H9 (cell line): ENCODE data around the gene FCHSD2. TPM values are rescaled to one million over a fixed set of nuclear protein-coding genes. Genes with fewer than 3 reads are reported as not detected.

ENCODE experiments used
- DNase-seq: peaks from one replicate; pipeline ENCODE4 v3.0.0-alpha.2; 2017
- H2AFZ ChIP-seq: one replicate; pipeline ENCODE4 v1.6.1; 2013; ENCODE audit warnings: mild to moderate bottlenecking, low read length, control low read depth, moderate library complexity
- H2AK5ac ChIP-seq: 2 replicates; pipeline ENCODE4 v1.6.1; 2013; ENCODE audit warnings: low read length, control low read depth, mixed read lengths; ENCODE audit not compliant: insufficient read length
- H2BK120ac ChIP-seq: one replicate; pipeline ENCODE4 v1.6.1; 2013; ENCODE audit warnings: low read depth, mild to moderate bottlenecking, low read length, control low read depth, inconsistent platforms; ENCODE audit not compliant: poor library complexity, severe bottlenecking
- H2BK12ac ChIP-seq: 2 replicates; pipeline ENCODE4 v1.6.1; 2013; ENCODE audit warnings: low read length, control low read depth, mixed read lengths, low read depth; ENCODE audit not compliant: insufficient read length
- H2BK15ac ChIP-seq: 2 replicates; pipeline ENCODE4 v1.6.1; 2013; ENCODE audit warnings: low read depth, low read length, control low read depth
- H2BK20ac ChIP-seq: one replicate; pipeline ENCODE4 v1.6.1; 2013; ENCODE audit warnings: low read depth, mild to moderate bottlenecking, low read length, control low read depth, inconsistent platforms; ENCODE audit not compliant: poor library complexity, severe bottlenecking
- H2BK5ac ChIP-seq: 2 replicates; pipeline ENCODE4 v1.6.1; 2013; ENCODE audit warnings: low read length, control low read depth, mixed read lengths; ENCODE audit not compliant: insufficient read length
- H3K14ac ChIP-seq: 2 replicates; pipeline ENCODE4 v1.6.1; 2013; ENCODE audit warnings: low read length, control low read depth; ENCODE audit not compliant: insufficient read depth
- H3K18ac ChIP-seq: 2 replicates; pipeline ENCODE4 v1.6.1; 2013; ENCODE audit warnings: low read depth, mild to moderate bottlenecking, mixed read lengths, low read length, control low read depth; ENCODE audit not compliant: insufficient read length
- H3K23ac ChIP-seq: 2 replicates; pipeline ENCODE4 v1.6.1; 2013; ENCODE audit warnings: low read length, control low read depth, mixed read lengths, low read depth; ENCODE audit not compliant: insufficient read length
- H3K23me2 ChIP-seq: 2 replicates; pipeline ENCODE4 v1.6.1; 2013; ENCODE audit warnings: low read depth, mild to moderate bottlenecking, mixed read lengths, low read length, control low read depth; ENCODE audit not compliant: insufficient read length, poor library complexity, severe bottlenecking
- H3K27ac ChIP-seq: 2 replicates; pipeline ENCODE4 v1.5.1; 2013; ENCODE audit warnings: low read length, control low read depth, mixed read lengths, low read depth; ENCODE audit not compliant: insufficient read length
- H3K27me3 ChIP-seq: 2 replicates; pipeline ENCODE4 v1.6.1; 2013; ENCODE audit warnings: low read length, control low read depth, inconsistent platforms; ENCODE audit not compliant: insufficient read depth
- H3K4ac ChIP-seq: 2 replicates; pipeline ENCODE4 v1.6.1; 2013; ENCODE audit warnings: low read depth, mild to moderate bottlenecking, control low read depth, inconsistent platforms, low read length, moderate library complexity
- H3K4me1 ChIP-seq: 2 replicates; pipeline ENCODE4 v1.6.1; 2013; ENCODE audit warnings: low read length, control low read depth, inconsistent platforms; ENCODE audit not compliant: insufficient read depth
- H3K4me2 ChIP-seq: 2 replicates; pipeline ENCODE4 v1.6.1; 2013; ENCODE audit warnings: low read length, control low read depth, mixed read lengths; ENCODE audit not compliant: insufficient read length, insufficient read depth
- H3K56ac ChIP-seq: 2 replicates; pipeline ENCODE4 v1.6.1; 2013; ENCODE audit warnings: low read depth, mild to moderate bottlenecking, mixed read lengths, low read length, control low read depth; ENCODE audit not compliant: insufficient read length
- H3K79me1 ChIP-seq: 2 replicates; pipeline ENCODE4 v1.6.1; 2013; ENCODE audit warnings: low read depth, mild to moderate bottlenecking, moderate library complexity, low read length, control low read depth, inconsistent platforms; ENCODE audit not compliant: insufficient read depth, poor library complexity, severe bottlenecking
- H3K79me2 ChIP-seq: 2 replicates; pipeline ENCODE4 v1.6.1; 2013; ENCODE audit warnings: low read length, control low read depth, inconsistent platforms; ENCODE audit not compliant: insufficient read depth
- H3K9ac ChIP-seq: 2 replicates; pipeline ENCODE4 v1.6.1; 2013; ENCODE audit warnings: low read length, control low read depth, mixed read lengths; ENCODE audit not compliant: insufficient read length; ENCODE audit errors: extremely low read depth
- H3K9me3 ChIP-seq: one replicate; pipeline ENCODE4 v1.6.1; 2013; ENCODE audit warnings: low read depth, low read length, inconsistent platforms; ENCODE audit not compliant: control insufficient read depth
- H3T11ph ChIP-seq: one replicate; pipeline ENCODE4 v1.6.1; 2013; ENCODE audit warnings: mild to moderate bottlenecking, low read length, control low read depth, inconsistent platforms
- H4K20me1 ChIP-seq: one replicate; pipeline ENCODE4 v1.6.1; 2013; ENCODE audit not compliant: control insufficient read depth, insufficient read length, insufficient read depth
- H4K5ac ChIP-seq: 2 replicates; pipeline ENCODE4 v1.6.1; 2013; ENCODE audit warnings: low read depth, mild to moderate bottlenecking, mixed read lengths, low read length, control low read depth; ENCODE audit not compliant: insufficient read length
- H4K8ac ChIP-seq: replicated peaks from 2 replicates; pipeline ENCODE4 v1.6.1; 2013; ENCODE audit warnings: low read length, control low read depth, mixed read lengths, low read depth; ENCODE audit not compliant: insufficient read length
- H4K91ac ChIP-seq: 2 replicates; pipeline ENCODE4 v1.6.1; 2013; ENCODE audit warnings: low read depth, mild to moderate bottlenecking, moderate library complexity, mixed read lengths, low read length, control low read depth; ENCODE audit not compliant: insufficient read length
- H3K27ac Mint-ChIP-seq, 3 experiments: 2 replicates in 2 of 3; 3 replicates in 1 of 3; pipeline ENCODE4 v1.8.0; 2020 to 2021; ENCODE audit warnings: mixed read lengths in 3 of 3, mild to moderate bottlenecking in 1 of 3, moderate library complexity in 1 of 3
- H3K27me3 Mint-ChIP-seq: 2 replicates; pipeline ENCODE4 v1.8.0; 2021; ENCODE audit warnings: low read depth, mild to moderate bottlenecking, moderate library complexity, mixed read lengths
- H3K36me3 Mint-ChIP-seq, 3 experiments: 2 replicates in 2 of 3; 3 replicates in 1 of 3; pipeline ENCODE4 v1.8.0; 2020 to 2021; ENCODE audit warnings: low read depth in 3 of 3, mixed read lengths in 3 of 3; ENCODE audit not compliant: insufficient read depth in 1 of 3
- H3K4me1 Mint-ChIP-seq, 2 experiments: 2 replicates each; pipeline ENCODE4 v1.8.0; 2020; ENCODE audit warnings: mixed read lengths in 2 of 2
- H3K4me3 Mint-ChIP-seq, 2 experiments: 2 replicates in 1 of 2; 3 replicates in 1 of 2; pipeline ENCODE4 v1.8.0; 2020 to 2021; ENCODE audit warnings: mild to moderate bottlenecking in 2 of 2, mixed read lengths in 2 of 2, moderate library complexity in 1 of 2
- H3K9me3 Mint-ChIP-seq, 2 experiments: 2 replicates in 1 of 2; 3 replicates in 1 of 2; pipeline ENCODE4 v1.8.0; 2020; ENCODE audit warnings: mild to moderate bottlenecking in 2 of 2, mixed read lengths in 2 of 2, moderate library complexity in 1 of 2
- CTCF ChIP-seq: fragments of 200-600 bp; sonication (generic); conservative IDR thresholded peaks from 3 replicates; pipeline ENCODE4 v1.8.0; 2021; ENCODE audit warnings: antibody characterized with exemption, mild to moderate bottlenecking
- WGBS: extraction: QIAGEN DNeasy Blood & Tissue Kit; methylation state at CpG from one replicate; pipeline ENCODE4 v1.1.7; 2013; ENCODE audit warnings: missing lambda C conversion rate, low lambda C conversion rate, mixed read lengths; ENCODE audit not compliant: insufficient read length; ENCODE audit errors: extremely low coverage; 5-methylcytosine and 5-hydroxymethylcytosine counted together
- total RNA-seq: library from RNA; stranded (reverse); gene quantifications from 2 replicates; pipeline ENCODE4 v1.2.1, GENCODE V29; 2021

The FCHSD2 gene
- total RNA-seq, 1 experiment from 2014 or later = 17.8 TPM

- no peak overlapping the region for H3K23ac ChIP-seq
- H3K4me1 Mint-ChIP-seq = no peaks in the 10 kb centered on the region
- H2BK12ac ChIP-seq = no peak overlapping the region
- no peak overlapping the region for H2BK5ac ChIP-seq
- no peak overlapping the region for H2AK5ac ChIP-seq
- no peaks in the 10 kb centered on the region for H3K4me1 ChIP-seq
- no peaks in the 10 kb centered on the region for H3K9me3 Mint-ChIP-seq
- no peak for DNase-seq
- H3K27ac Mint-ChIP-seq = no peak overlapping the region
- H3K4me3 Mint-ChIP-seq = no peak overlapping the region
- no peaks in the 10 kb centered on the region; a peak in 1 of 7 replicates for H3K36me3 Mint-ChIP-seq
- H3T11ph ChIP-seq = no peak overlapping the region
- no peak overlapping the region for H2BK15ac ChIP-seq
- no peaks in the 10 kb centered on the region for H3K27me3 ChIP-seq
- H2BK120ac ChIP-seq = no peak overlapping the region
- no peak overlapping the region for H3K4ac ChIP-seq
- H3K23me2 ChIP-seq = no peaks in the 10 kb centered on the region
- no peak overlapping the region for H3K56ac ChIP-seq
- H4K20me1 ChIP-seq = no peaks in the 10 kb centered on the region
- H2AFZ ChIP-seq = no peak overlapping the region
- no peak overlapping the region for H4K5ac ChIP-seq
- no peak overlapping the region for H3K9ac ChIP-seq
- H3K27me3 Mint-ChIP-seq = no peaks in the 10 kb centered on the region
- no peak overlapping the region for H3K4me2 ChIP-seq
- H3K27ac ChIP-seq = no peak overlapping the region
- H3K14ac ChIP-seq = no peak overlapping the region
- no peak for TF ChIP-seq CTCF
- H3K79me1 ChIP-seq = no peaks in the 10 kb centered on the region
- H4K91ac ChIP-seq = no peak overlapping the region
- no peak overlapping the region for H2BK20ac ChIP-seq
- H4K8ac ChIP-seq = no peak overlapping the region
- H3K18ac ChIP-seq = no peak overlapping the region
- no peaks in the 10 kb centered on the region for H3K79me2 ChIP-seq
- no peaks in the 10 kb centered on the region for H3K9me3 ChIP-seq
- WGBS = no CpG with 5 or more reads among the region's 2 CpGs
Observed at GRCh38 chr11:72890881-72891280, 251.2 kb downstream of the FCHSD2 start.
